Ishikawa (cell line): ENCODE data around the gene ACSS1.

ENCODE experiments used
- CEBPB ChIP-seq: IDR thresholded peaks from 2 replicates; pipeline ENCODE4 v1.6.1; 2012
- CREB1 ChIP-seq: IDR thresholded peaks from 2 replicates; pipeline ENCODE4 v1.6.1; 2012; ENCODE audit warnings: low read depth
- EGR1 ChIP-seq: IDR thresholded peaks from 2 replicates; pipeline ENCODE4 v1.6.1; 2012
- EP300 ChIP-seq: IDR thresholded peaks from 2 replicates; pipeline ENCODE4 v1.6.1; 2012; ENCODE audit warnings: borderline replicate concordance
- FOXM1 ChIP-seq: IDR thresholded peaks from 2 replicates; pipeline ENCODE4 v1.6.1; 2012; ENCODE audit warnings: low read depth, borderline replicate concordance
- NFIC ChIP-seq: IDR thresholded peaks from 2 replicates; pipeline ENCODE4 v1.6.1; 2012
- RAD21 ChIP-seq: IDR thresholded peaks from 2 replicates; pipeline ENCODE4 v1.6.1; 2012; ENCODE audit warnings: low read depth
- TAF1 ChIP-seq: IDR thresholded peaks from 2 replicates; pipeline ENCODE4 v1.6.1; 2012; ENCODE audit warnings: low read depth, mild to moderate bottlenecking
- TCF12 ChIP-seq: IDR thresholded peaks from 2 replicates; pipeline ENCODE4 v1.6.1; 2012; ENCODE audit warnings: low read depth
- TEAD4 ChIP-seq: IDR thresholded peaks from 2 replicates; pipeline ENCODE4 v1.6.1; 2012
- YY1 ChIP-seq: IDR thresholded peaks from 2 replicates; pipeline ENCODE4 v1.6.1; 2012; ENCODE audit warnings: low read depth
- ZBTB7A ChIP-seq: IDR thresholded peaks from 2 replicates; pipeline ENCODE4 v1.6.1; 2012; ENCODE audit warnings: low read depth
- TF ChIP-seq, protein P1 (sequence below): IDR thresholded peaks from 2 replicates; pipeline ENCODE4 v1.6.1; 2012; ENCODE audit warnings: low read depth, mild to moderate bottlenecking
- TF ChIP-seq, protein P2 (sequence below): IDR thresholded peaks from 2 replicates; pipeline ENCODE4 v1.6.1; 2012
- TF ChIP-seq, protein P3 (sequence below): IDR thresholded peaks from 2 replicates; pipeline ENCODE4 v1.6.1; 2012

Gene ACSS1

DNA sequence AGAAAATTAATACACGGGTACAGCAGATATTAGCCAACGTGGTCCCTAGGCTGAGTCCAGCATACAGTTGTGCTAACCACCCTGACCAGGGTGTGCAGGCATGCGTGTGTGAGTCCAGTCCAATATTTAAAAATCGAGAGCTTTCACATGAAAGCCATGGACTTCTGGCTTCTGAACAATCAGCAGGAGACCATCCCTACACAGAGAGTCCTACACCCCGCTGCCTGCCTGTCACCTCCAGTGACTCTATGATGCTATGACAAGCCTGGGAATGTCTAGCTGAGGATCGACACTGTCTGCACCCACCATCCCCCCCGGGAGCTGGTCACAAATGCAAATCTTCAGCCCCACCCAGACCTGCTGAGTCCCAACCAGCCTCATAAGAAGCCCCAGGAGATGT lies 7.9 kb downstream of the ACSS1 start:
- TF ChIP-seq CEBPB (no peak), NFIC (no peak), TCF12 (no peak), TAF1 (no peak), RAD21 (no peak), EGR1 (no peak), ZBTB7A (no peak), FOXM1 (no peak), EP300 (no peak), CREB1 (no peak)
- TF ChIP-seq, protein P1, sequence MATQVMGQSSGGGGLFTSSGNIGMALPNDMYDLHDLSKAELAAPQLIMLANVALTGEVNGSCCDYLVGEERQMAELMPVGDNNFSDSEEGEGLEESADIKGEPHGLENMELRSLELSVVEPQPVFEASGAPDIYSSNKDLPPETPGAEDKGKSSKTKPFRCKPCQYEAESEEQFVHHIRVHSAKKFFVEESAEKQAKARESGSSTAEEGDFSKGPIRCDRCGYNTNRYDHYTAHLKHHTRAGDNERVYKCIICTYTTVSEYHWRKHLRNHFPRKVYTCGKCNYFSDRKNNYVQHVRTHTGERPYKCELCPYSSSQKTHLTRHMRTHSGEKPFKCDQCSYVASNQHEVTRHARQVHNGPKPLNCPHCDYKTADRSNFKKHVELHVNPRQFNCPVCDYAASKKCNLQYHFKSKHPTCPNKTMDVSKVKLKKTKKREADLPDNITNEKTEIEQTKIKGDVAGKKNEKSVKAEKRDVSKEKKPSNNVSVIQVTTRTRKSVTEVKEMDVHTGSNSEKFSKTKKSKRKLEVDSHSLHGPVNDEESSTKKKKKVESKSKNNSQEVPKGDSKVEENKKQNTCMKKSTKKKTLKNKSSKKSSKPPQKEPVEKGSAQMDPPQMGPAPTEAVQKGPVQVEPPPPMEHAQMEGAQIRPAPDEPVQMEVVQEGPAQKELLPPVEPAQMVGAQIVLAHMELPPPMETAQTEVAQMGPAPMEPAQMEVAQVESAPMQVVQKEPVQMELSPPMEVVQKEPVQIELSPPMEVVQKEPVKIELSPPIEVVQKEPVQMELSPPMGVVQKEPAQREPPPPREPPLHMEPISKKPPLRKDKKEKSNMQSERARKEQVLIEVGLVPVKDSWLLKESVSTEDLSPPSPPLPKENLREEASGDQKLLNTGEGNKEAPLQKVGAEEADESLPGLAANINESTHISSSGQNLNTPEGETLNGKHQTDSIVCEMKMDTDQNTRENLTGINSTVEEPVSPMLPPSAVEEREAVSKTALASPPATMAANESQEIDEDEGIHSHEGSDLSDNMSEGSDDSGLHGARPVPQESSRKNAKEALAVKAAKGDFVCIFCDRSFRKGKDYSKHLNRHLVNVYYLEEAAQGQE, result no peak
- TF ChIP-seq, protein P2, sequence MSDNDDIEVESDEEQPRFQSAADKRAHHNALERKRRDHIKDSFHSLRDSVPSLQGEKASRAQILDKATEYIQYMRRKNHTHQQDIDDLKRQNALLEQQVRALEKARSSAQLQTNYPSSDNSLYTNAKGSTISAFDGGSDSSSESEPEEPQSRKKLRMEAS, result no peak

DNA sequence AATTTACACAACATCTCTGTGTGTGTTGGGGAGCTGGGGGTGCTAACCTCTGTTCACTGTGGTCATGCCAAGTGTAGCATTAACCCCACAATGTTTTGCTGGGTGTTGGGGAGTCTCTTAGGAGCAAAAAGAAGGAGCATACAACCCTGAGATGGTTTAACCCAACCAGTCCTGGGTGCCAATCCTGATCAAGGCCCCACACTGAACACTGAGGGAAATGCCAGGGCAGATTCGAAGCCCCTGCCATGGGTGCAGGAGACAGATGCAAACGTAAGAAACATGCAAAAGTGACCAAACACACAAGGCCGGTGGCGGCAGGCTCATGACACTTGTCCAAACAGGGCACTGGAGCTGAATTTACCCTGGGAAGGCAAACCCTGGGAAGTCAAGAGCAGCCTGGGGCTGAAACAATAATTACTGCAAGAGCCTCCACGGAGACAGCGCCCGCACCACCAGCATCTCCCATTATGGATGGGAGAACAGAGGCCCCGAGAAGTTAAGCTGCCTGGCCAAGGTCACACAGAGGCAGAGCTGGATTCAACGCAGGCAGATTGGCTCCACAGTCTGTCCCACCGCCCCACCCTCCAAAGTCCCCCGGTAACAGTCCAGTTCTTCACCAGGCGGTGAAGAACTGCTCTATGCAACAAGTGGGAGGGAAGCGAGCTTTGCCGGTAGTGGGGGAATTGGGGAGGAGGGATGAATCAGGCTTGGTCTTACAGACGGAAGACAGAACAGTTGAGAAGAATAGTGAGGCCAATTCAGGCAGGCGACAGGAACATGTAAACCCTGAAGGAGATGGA lies 8.5 kb downstream of the ACSS1 start:
- no peak for TF ChIP-seq EP300
- TF ChIP-seq, protein P2, result no peak
- no peak for TF ChIP-seq YY1
- TF ChIP-seq TEAD4, result no peak
- TF ChIP-seq TAF1, result no peak
- TF ChIP-seq FOXM1, result no peak
- no peak for TF ChIP-seq RAD21
- no peak for TF ChIP-seq ZBTB7A
- TF ChIP-seq, protein P1, result no peak

DNA sequence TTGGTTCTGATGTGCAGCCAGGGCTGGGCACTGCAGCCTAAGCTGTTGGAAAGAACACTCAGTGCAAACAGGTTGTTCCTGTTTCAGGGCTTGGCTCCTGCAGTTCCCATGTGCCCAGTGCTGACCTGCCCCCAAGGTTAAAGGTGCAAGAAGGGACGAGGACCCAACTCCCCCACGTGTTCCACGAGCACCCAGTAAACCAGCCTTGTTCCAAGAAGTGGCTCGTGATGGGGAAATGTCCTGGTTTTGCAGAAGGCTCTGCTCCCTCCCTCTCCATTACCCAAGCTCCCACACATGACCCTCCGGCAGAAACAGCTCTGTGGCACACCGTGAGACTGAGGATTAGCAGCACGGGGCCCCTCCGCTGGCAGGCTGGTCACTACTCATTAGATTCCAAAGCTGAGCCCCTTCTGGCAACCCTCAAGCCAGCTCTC lies 9.4 kb downstream of the ACSS1 start:
- TF ChIP-seq, protein P3, sequence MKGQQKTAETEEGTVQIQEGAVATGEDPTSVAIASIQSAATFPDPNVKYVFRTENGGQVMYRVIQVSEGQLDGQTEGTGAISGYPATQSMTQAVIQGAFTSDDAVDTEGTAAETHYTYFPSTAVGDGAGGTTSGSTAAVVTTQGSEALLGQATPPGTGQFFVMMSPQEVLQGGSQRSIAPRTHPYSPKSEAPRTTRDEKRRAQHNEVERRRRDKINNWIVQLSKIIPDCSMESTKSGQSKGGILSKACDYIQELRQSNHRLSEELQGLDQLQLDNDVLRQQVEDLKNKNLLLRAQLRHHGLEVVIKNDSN, result no peak
- no peak for TF ChIP-seq TEAD4
- TF ChIP-seq EP300, result no peak
- TF ChIP-seq, protein P1, result no peak
- no peak for TF ChIP-seq ZBTB7A
- TF ChIP-seq FOXM1, result no peak
- no peak for TF ChIP-seq YY1
- TF ChIP-seq EGR1, result no peak
- no peak for TF ChIP-seq CREB1
- TF ChIP-seq CEBPB, result no peak

DNA sequence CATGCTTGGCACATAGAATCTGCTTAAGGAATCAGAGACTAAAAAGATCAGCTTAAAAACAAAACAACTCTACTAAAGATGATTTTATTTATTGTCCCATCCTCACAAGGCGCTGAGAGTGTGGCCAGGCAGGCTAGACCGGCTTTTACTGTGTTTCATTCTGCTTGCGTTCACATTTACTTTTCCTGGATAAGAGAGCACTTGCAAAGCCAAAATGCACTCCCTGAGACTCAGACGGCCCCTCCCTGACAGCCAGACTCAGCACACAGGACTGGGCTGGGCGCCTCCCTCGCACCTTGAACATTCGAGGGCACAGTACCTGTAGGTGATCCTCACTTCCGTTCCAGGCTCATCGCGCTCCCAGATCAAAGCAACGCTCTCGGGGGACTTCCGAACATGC lies 10.2 kb downstream of the ACSS1 start:
- TF ChIP-seq TEAD4, result no peak
- no peak for TF ChIP-seq TAF1
- no peak for TF ChIP-seq EGR1
- TF ChIP-seq, protein P1, result no peak
- TF ChIP-seq, protein P3, result no peak
- TF ChIP-seq, protein P2, result no peak
- no peak for TF ChIP-seq ZBTB7A
- TF ChIP-seq FOXM1, result no peak
- TF ChIP-seq EP300, result no peak
- no peak for TF ChIP-seq YY1
- no peak for TF ChIP-seq NFIC
